Ovary (tissue), 3 donors: ENCODE results near the gene OR2V2.

Experiments used
- CTCF ChIP-seq, 3 donors: fragments of 450-650 bp in 2 of 3; fragments of 200-600 bp in 1 of 3; IDR thresholded peaks; one replicate each; pipeline versions ENCODE4 v1.5.1 to v1.8.0; 2016 to 2022; ENCODE audit warnings: antibody characterized with exemption in 3 of 3, mild to moderate bottlenecking in 1 of 3
- POLR2A ChIP-seq: fragments of 450-650 bp; IDR thresholded peaks from one replicate; pipeline ENCODE4 v1.6.1; 2017; ENCODE audit warnings: antibody characterized with exemption, mild to moderate bottlenecking, moderate library complexity
- donor health status: DM: no; HTN: no; CAD: no.

GRCh38 chr5:181160152-181160754 is 12.9 kb downstream of the OR2V2 start:
- TF ChIP-seq CTCF (IDR thresholded peaks at IDR 0.05) (no peak), POLR2A (peak; percentile 27)
